ENCODE data around the gene TNFRSF19.

The TNFRSF19 gene

GRCh38 chr13:23680845-23681669, 110.8 kb downstream of the TNFRSF19 start:
- H3K4me3 ChIP-seq (ENCODE audit: control insufficient read depth, low read depth, low read length) = no peak overlapping the region
- DNase-seq (ENCODE audit: low read depth) = peak; percentile 71
- TF ChIP-seq CTCF (conservative IDR thresholded peaks at IDR 0.05; ENCODE audit: control insufficient read depth, insufficient read depth, low read depth, low read length) = no peak

DNA sequence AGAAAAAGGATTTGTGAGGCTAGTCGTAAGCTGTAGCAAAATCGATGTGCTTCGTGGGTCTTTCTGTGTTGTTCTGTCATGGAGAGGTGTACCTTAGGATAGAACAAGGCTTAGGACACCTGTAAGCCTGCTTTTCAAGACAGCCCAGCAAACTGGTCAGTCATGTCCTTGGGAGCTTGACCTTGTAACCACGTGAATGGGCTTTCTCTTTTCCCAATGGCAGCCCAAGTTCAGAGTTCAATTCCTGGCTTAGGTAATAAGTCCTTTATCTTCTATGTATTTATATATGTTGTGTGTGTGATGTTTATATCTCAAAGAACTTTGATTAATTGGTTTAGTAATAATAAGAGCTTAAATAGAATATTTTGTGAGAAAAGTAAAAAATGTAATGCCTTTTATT, 112.9 kb downstream of the TNFRSF19 start:
- no peak for DNase-seq (ENCODE audit: low read depth)
- no peak for TF ChIP-seq CTCF (conservative IDR thresholded peaks at IDR 0.05; ENCODE audit: control insufficient read depth, insufficient read depth, low read depth, low read length)
- H3K4me3 ChIP-seq (ENCODE audit: control insufficient read depth, low read depth, low read length) = no peak overlapping the region

DNA sequence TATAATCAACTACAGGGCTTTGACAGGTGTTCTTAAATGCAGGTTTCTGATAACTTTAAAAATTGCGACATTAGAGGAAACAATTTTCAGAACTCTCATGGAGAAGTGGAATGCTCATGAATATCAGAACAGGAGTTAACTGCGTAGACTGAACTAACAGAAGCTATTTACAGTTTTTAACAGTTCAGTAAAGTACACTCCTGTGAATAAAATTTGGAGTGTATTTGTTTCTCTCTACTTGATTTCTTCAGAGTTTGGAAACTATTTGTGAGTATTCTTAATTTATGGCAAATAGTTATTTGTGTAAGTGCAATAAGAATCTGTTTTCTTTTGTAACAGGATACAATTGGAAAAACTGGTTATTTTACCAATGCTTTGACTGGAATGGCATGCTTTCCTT, 114.4 kb downstream of the TNFRSF19 start:
- no peak overlapping the region for H3K4me3 ChIP-seq (ENCODE audit: control insufficient read depth, low read depth, low read length)
- DNase-seq (ENCODE audit: low read depth) = no peak
- TF ChIP-seq CTCF (conservative IDR thresholded peaks at IDR 0.05; ENCODE audit: control insufficient read depth, insufficient read depth, low read depth, low read length) = no peak

GRCh38 chr13:23685416-23685815, 115.2 kb downstream of the TNFRSF19 start:
- H3K4me3 ChIP-seq (ENCODE audit: control insufficient read depth, low read depth, low read length) = no peak overlapping the region
- no peak for DNase-seq (ENCODE audit: low read depth)
- TF ChIP-seq CTCF (conservative IDR thresholded peaks at IDR 0.05; ENCODE audit: control insufficient read depth, insufficient read depth, low read depth, low read length) = no peak

DNA sequence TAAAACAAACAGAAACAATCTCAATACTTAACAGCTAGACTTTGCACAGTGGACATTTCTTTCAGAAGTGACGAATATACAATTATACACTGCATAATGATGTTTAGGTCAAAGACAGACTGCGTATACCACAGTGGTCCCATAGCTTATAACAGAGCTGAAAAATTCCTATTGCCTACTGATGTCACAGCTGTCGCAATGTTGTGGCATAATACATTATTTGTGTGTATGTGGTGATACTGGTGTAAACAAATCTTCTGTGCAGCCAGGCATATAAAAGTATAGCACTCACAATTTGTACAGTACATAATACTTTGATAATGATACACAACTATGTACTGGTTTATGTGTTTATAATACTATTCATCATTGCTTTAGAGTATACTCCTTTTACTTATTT, 116.7 kb downstream of the TNFRSF19 start:
- TF ChIP-seq CTCF (conservative IDR thresholded peaks at IDR 0.05; ENCODE audit: control insufficient read depth, insufficient read depth, low read depth, low read length) = no peak
- no peak for DNase-seq (ENCODE audit: low read depth)
- H3K4me3 ChIP-seq (ENCODE audit: control insufficient read depth, low read depth, low read length) = no peak overlapping the region

DNA sequence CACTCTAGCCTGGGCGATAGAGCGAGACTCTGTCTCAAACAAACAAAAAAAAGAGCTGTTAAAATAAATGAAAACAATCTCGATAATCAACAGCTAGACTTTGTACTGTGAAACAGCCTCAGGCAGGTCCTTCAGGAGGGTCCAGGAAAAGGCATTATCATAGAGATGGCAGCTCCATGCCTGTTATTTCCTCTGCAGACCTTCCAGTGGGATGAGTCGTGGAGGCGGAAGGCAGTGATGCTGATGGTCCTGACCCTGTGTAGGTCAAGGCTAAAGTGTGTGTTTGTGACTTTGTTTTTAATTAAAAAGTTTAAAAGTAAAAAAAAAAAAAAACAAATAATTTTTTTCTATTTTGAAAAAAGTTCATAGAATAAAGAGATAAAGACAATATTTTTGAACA, 117.4 kb downstream of the TNFRSF19 start:
- TF ChIP-seq CTCF (conservative IDR thresholded peaks at IDR 0.05; ENCODE audit: control insufficient read depth, insufficient read depth, low read depth, low read length) = no peak
- no peak for DNase-seq (ENCODE audit: low read depth)
- no peak overlapping the region for H3K4me3 ChIP-seq (ENCODE audit: control insufficient read depth, low read depth, low read length)
